Ovary (tissue), 3 donors: ENCODE results near the gene TBL2.

Experiments used
- CTCF ChIP-seq, 3 donors: fragments of 450-650 bp in 2 of 3; fragments of 200-600 bp in 1 of 3; IDR thresholded peaks; one replicate each; pipeline versions ENCODE4 v1.5.1 to v1.8.0; 2016 to 2022; ENCODE audit warnings: antibody characterized with exemption in 3 of 3, mild to moderate bottlenecking in 1 of 3
- EP300 ChIP-seq: sonication (generic); formaldehyde crosslinking; IDR thresholded peaks from one replicate; pipeline ENCODE4 v1.6.1; 2017; ENCODE audit warnings: antibody characterized with exemption
- POLR2A ChIP-seq: fragments of 450-650 bp; IDR thresholded peaks from one replicate; pipeline ENCODE4 v1.6.1; 2017; ENCODE audit warnings: antibody characterized with exemption, mild to moderate bottlenecking, moderate library complexity
- donor health status: DM: no; HTN: no; CAD: no.

GRCh38 chr7:73567846-73568685 lies 10.3 kb downstream of the TBL2 start:
- TF ChIP-seq CTCF (IDR thresholded peaks at IDR 0.05) (no peak), EP300 (no peak), POLR2A (no peak)
